ENCODE measurements around the gene CLEC16A.

DNA sequence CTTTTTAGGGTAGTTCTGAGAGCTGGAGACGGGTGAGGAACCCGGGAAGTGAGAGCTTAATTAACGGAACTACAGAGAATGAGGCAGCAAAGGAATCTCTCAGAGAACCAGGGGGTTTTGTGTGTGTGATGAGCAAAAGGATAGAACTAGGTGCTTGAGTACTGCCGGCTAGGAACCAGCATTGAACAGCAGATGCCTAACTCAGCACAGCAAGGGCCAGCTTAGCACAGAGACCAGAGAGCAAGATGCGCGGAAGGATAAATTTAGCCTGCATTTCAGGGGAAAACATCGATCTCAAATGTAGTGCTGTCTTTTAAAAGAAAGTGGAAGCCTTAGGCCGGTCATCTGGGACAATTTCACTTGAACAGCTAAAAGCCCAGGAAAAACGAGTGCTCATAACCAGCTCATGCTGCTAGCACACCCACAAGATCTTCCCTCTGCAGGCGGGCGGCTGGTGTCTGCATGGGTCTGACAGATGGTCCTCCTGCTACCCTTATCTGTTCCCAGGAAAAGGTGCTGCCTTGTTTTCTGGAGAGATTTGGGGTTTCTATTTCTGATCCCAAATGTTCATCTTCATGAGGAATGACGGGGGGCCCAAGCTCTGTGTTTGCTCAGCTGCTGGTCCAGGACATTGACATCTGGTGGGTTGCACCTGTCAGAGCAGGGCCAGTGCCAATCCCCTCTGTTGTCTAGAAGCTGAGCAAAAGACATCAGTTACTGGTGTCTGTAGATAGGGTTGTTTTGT is 207.7 kb downstream of the CLEC16A start:
- TF ChIP-seq, protein P1, sequence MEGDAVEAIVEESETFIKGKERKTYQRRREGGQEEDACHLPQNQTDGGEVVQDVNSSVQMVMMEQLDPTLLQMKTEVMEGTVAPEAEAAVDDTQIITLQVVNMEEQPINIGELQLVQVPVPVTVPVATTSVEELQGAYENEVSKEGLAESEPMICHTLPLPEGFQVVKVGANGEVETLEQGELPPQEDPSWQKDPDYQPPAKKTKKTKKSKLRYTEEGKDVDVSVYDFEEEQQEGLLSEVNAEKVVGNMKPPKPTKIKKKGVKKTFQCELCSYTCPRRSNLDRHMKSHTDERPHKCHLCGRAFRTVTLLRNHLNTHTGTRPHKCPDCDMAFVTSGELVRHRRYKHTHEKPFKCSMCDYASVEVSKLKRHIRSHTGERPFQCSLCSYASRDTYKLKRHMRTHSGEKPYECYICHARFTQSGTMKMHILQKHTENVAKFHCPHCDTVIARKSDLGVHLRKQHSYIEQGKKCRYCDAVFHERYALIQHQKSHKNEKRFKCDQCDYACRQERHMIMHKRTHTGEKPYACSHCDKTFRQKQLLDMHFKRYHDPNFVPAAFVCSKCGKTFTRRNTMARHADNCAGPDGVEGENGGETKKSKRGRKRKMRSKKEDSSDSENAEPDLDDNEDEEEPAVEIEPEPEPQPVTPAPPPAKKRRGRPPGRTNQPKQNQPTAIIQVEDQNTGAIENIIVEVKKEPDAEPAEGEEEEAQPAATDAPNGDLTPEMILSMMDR (IDR thresholded peaks at IDR 0.05), result no peak
- no peak for TF ChIP-seq EZH2 (IDR thresholded peaks at IDR 0.05; ENCODE audit: borderline replicate concordance, insufficient read depth, low read depth, low read length, poor library complexity, severe bottlenecking)
